ENCODE measurements around the gene GLIPR1.
"Not testable (repeated sequence)": the region's sequence is repeated elsewhere in the genome, so short reads cannot be mapped to it uniquely, and the experiment has no call there.

Gene GLIPR1

GRCh38 chr12:75511116-75512048, 30.8 kb downstream of the GLIPR1 start, which contains the start of gene KRR1:
Gene KRR1, minus strand, starts transcription at chr12:75511609. Its CDS starts 12 bp downstream, at chr12:75511597.
- DNase-seq (ENCODE audit: low read depth in 2 of 2) = peak; percentile 80 to 84

- not testable (repeated sequence) for DNase-seq (ENCODE audit: low read depth in 2 of 2)
These were observed 40.7 kb downstream of the GLIPR1 start for GRCh38 chr12:75521224-75521623.

GRCh38 chr12:75522124-75522523, 41.6 kb downstream of the GLIPR1 start:
- DNase-seq (ENCODE audit: low read depth in 2 of 2) = not testable (repeated sequence)

GRCh38 chr12:75525263-75525662, 44.7 kb downstream of the GLIPR1 start:
- no peak for DNase-seq (ENCODE audit: low read depth in 2 of 2)

- DNase-seq (ENCODE audit: low read depth in 2 of 2) = no peak
These were observed 46.3 kb downstream of the GLIPR1 start for GRCh38 chr12:75526655-75527511.

- DNase-seq (ENCODE audit: low read depth in 2 of 2) = no peak
These were observed 47.7 kb downstream of the GLIPR1 start for GRCh38 chr12:75528272-75528671.

- DNase-seq (ENCODE audit: low read depth in 2 of 2) = no peak
These were observed 48.1 kb downstream of the GLIPR1 start for GRCh38 chr12:75528692-75529091.

- DNase-seq (ENCODE audit: low read depth in 2 of 2) = no peak
These were observed 48.8 kb downstream of the GLIPR1 start for GRCh38 chr12:75529316-75529715.

GRCh38 chr12:75529826-75530225, 49.3 kb downstream of the GLIPR1 start:
- DNase-seq (ENCODE audit: low read depth in 2 of 2) = no peak

- DNase-seq (ENCODE audit: low read depth in 2 of 2) = no peak
These were observed 52.7 kb downstream of the GLIPR1 start for GRCh38 chr12:75533239-75533638.

GRCh38 chr12:75539889-75540288, 59.3 kb downstream of the GLIPR1 start:
- no peak for DNase-seq (ENCODE audit: low read depth in 2 of 2)

- no peak for DNase-seq (ENCODE audit: low read depth in 2 of 2)
These were observed 62.4 kb downstream of the GLIPR1 start for GRCh38 chr12:75542942-75543341.

GRCh38 chr12:75543529-75543928, 63.0 kb downstream of the GLIPR1 start:
- DNase-seq (ENCODE audit: low read depth in 2 of 2) = no peak

- DNase-seq (ENCODE audit: low read depth in 2 of 2) = no peak
These were observed 65.1 kb downstream of the GLIPR1 start for GRCh38 chr12:75545636-75546035.

- DNase-seq (ENCODE audit: low read depth in 2 of 2) = no peak
These were observed 68.3 kb downstream of the GLIPR1 start for GRCh38 chr12:75548879-75549278.

- no peak for DNase-seq (ENCODE audit: low read depth in 2 of 2)
These were observed 69.4 kb downstream of the GLIPR1 start for GRCh38 chr12:75549989-75550388.

- no peak for DNase-seq (ENCODE audit: low read depth in 2 of 2)
These were observed 70.1 kb downstream of the GLIPR1 start for GRCh38 chr12:75550401-75551240.

- no peak for DNase-seq (ENCODE audit: low read depth in 2 of 2)
These were observed 70.9 kb downstream of the GLIPR1 start for GRCh38 chr12:75551477-75551876.

- DNase-seq (ENCODE audit: low read depth in 2 of 2) = no peak
These were observed 72.8 kb downstream of the GLIPR1 start for GRCh38 chr12:75553398-75553797.

Measured in activated CD8-positive, alpha-beta memory T cell treated with anti-CD3 and anti-CD28 coated beads for 4 hours (primary cell).